Measurements from ENCODE around the gene SENP1. TPM values are rescaled to one million over a fixed set of nuclear protein-coding genes. Genes with fewer than 3 reads are reported as not detected.

The SENP1 gene
- total and polyA plus RNA-seq, 2 of the 4 experiments (the other 2 are of a cell fraction), result 7.2 to 25.3 TPM

DNA sequence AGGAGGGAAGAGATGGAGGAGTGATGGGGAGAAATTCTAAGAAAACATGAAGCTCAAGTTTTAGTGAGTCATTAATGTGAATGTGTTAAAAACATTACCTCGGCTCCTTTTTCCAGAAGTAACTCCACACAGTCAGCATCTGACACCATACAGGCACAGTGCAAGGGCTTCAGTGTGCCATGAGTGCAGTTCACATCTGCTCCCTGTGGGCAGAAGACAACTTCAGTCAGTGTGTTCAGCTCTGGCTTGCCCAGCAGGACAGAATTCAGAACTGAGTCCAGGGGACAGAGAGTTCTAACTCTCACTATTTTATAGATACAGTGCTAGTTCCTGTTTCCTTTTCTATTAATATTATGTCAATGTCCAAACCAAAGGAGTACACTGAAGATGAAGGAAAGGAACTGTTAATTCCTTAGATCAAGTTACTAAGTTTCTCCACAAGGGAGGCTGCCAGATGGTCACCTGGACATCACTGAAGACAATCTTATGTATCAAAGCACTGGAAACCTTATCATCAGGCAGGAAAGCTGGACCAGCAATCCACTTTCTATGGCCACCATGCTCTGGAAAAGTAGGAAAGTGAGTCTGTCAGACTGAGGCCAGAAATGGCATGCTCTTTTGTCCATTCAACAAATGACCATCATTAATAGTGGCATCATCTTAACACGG lies 45.4 kb upstream of the SENP1 start:
- Histone ChIP-seq H2AFZ (replicated peaks; ENCODE audit: low read length, poor library complexity) (no peak overlapping the region), H3K4me1 (ENCODE audit: control insufficient read depth, insufficient read depth, low read length) (no peaks in the 10 kb centered on the region), H2AK5ac (ENCODE audit: low read depth, low read length) (no peak overlapping the region), H2BK120ac (ENCODE audit: low read depth, low read length) (no peak overlapping the region), H4K20me1 (ENCODE audit: insufficient read depth, low read length) (no peaks in the 10 kb centered on the region), H3K27ac (ENCODE audit: insufficient read depth, low read length) (no peak overlapping the region), H3K56ac (ENCODE audit: extremely low read depth, insufficient read depth, low read length) (no peak overlapping the region), H2BK20ac (ENCODE audit: low read depth, low read length) (no peak overlapping the region), H3K4ac (ENCODE audit: low read depth, low read length) (no peak overlapping the region), H3K36me3 (ENCODE audit: control insufficient read depth, insufficient read depth, low read length) (peaks cover 32% of the 10 kb centered on the region), H3K27me3 (ENCODE audit: control insufficient read depth, insufficient read depth, low read length) (no peaks in the 10 kb centered on the region), H2BK5ac (ENCODE audit: low read depth, low read length, poor library complexity, severe bottlenecking) (no peak overlapping the region), H3K9me1 (ENCODE audit: insufficient read depth, low read length) (no peaks in the 10 kb centered on the region), H2BK15ac (ENCODE audit: low read depth, low read length) (no peak overlapping the region), H3K18ac (ENCODE audit: low read depth, low read length) (no peak overlapping the region), H4K5ac (ENCODE audit: low read depth, low read length) (no peak overlapping the region), H3K14ac (replicated peaks; ENCODE audit: low read depth, low read length) (no peak overlapping the region), H3K79me1 (ENCODE audit: low read depth in 1 of 2, low read length in 2 of 2) (peaks cover under 1 to 20% of the 10 kb centered on the region in 2 experiments; a peak in 3 of 4 replicates), H3K4me2 (ENCODE audit: low read depth, low read length) (no peak overlapping the region), H3K9ac (ENCODE audit: low read depth, low read length) (no peak overlapping the region), H3K4me3 (ENCODE audit: insufficient read depth, low read depth, low read length) (no peak overlapping the region), H4K91ac (ENCODE audit: insufficient read depth, low read depth, low read length) (no peak overlapping the region), H4K8ac (ENCODE audit: low read depth in 2 of 2, low read length in 2 of 2) (no peak overlapping the region), H3K9me3 (ENCODE audit: control insufficient read depth, insufficient read depth, low read length) (no peaks in the 10 kb centered on the region), H2AK9ac (replicated peaks; ENCODE audit: low read depth, low read length, poor library complexity) (no peak overlapping the region), H3K23ac (ENCODE audit: low read depth, low read length) (no peak overlapping the region)
- ChIA-PET POLR2A (ENCODE audit: unreplicated experiment) (no interaction called here), CTCF (no interaction called here)
- intact Hi-C loops (cut with micrococcal nuclease) (no loop called here), dilution Hi-C loops (cut with HindIII; ENCODE audit: low sequenced_read_pairs, unreplicated experiment) (no loop called here), in situ Hi-C loops (cut with MboI; ENCODE audit: low sequenced_read_pairs) (no loop called here)
- 80% methylated on average over 1 of the region's 2 CpGs; no CpG with 5 or more reads in 1 of the 2 experiments for WGBS, 2 experiments (ENCODE audit: extremely low coverage in 2 of 2, insufficient read length in 1 of 2)
- ATAC-seq (ENCODE audit: low read depth) (no peak), DNase-seq (no peak)
- TF ChIP-seq POLR2A (IDR thresholded peaks at IDR 0.05; ENCODE audit: low read depth, low read length) (no peak), CHD1 (IDR thresholded peaks at IDR 0.05; ENCODE audit: low read depth, low read length) (no peak), MAZ (IDR thresholded peaks at IDR 0.05; ENCODE audit: borderline replicate concordance, low read depth, low read length) (no peak), SMC3 (IDR thresholded peaks at IDR 0.05; ENCODE audit: low read depth, low read length) (no peak), NFE2L2 (IDR thresholded peaks at IDR 0.05; ENCODE audit: low read depth, low read length) (no peak), RAD21 (IDR thresholded peaks at IDR 0.05; ENCODE audit: low read length) (no peak), RFX5 (IDR thresholded peaks at IDR 0.05; ENCODE audit: low read depth, low read length) (no peak), RCOR1 (IDR thresholded peaks at IDR 0.05; ENCODE audit: insufficient replicate concordance, low read length) (no peak), BHLHE40 (IDR thresholded peaks at IDR 0.05; ENCODE audit: low read depth, low read length) (no peak), MAFK (IDR thresholded peaks at IDR 0.05; ENCODE audit: low read depth, low read length) (no peak), CEBPB (IDR thresholded peaks at IDR 0.05; ENCODE audit: low read depth, low read length) (no peak), MXI1 (IDR thresholded peaks at IDR 0.05; ENCODE audit: borderline replicate concordance, low read depth, low read length) (no peak), FOS (IDR thresholded peaks at IDR 0.05; ENCODE audit: low read depth, low read length) (no peak)
- TF ChIP-seq, protein P1, sequence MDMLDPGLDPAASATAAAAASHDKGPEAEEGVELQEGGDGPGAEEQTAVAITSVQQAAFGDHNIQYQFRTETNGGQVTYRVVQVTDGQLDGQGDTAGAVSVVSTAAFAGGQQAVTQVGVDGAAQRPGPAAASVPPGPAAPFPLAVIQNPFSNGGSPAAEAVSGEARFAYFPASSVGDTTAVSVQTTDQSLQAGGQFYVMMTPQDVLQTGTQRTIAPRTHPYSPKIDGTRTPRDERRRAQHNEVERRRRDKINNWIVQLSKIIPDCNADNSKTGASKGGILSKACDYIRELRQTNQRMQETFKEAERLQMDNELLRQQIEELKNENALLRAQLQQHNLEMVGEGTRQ (IDR thresholded peaks at IDR 0.05; ENCODE audit: low read depth, low read length), result no peak
- TF ChIP-seq, protein P2, sequence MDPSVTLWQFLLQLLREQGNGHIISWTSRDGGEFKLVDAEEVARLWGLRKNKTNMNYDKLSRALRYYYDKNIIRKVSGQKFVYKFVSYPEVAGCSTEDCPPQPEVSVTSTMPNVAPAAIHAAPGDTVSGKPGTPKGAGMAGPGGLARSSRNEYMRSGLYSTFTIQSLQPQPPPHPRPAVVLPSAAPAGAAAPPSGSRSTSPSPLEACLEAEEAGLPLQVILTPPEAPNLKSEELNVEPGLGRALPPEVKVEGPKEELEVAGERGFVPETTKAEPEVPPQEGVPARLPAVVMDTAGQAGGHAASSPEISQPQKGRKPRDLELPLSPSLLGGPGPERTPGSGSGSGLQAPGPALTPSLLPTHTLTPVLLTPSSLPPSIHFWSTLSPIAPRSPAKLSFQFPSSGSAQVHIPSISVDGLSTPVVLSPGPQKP (IDR thresholded peaks at IDR 0.05; ENCODE audit: borderline replicate concordance, low read depth, low read length), result no peak
- TF ChIP-seq, protein P3, sequence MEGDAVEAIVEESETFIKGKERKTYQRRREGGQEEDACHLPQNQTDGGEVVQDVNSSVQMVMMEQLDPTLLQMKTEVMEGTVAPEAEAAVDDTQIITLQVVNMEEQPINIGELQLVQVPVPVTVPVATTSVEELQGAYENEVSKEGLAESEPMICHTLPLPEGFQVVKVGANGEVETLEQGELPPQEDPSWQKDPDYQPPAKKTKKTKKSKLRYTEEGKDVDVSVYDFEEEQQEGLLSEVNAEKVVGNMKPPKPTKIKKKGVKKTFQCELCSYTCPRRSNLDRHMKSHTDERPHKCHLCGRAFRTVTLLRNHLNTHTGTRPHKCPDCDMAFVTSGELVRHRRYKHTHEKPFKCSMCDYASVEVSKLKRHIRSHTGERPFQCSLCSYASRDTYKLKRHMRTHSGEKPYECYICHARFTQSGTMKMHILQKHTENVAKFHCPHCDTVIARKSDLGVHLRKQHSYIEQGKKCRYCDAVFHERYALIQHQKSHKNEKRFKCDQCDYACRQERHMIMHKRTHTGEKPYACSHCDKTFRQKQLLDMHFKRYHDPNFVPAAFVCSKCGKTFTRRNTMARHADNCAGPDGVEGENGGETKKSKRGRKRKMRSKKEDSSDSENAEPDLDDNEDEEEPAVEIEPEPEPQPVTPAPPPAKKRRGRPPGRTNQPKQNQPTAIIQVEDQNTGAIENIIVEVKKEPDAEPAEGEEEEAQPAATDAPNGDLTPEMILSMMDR (conservative IDR thresholded peaks at IDR 0.05; ENCODE audit: low read depth, low read length), result no peak
- no TSS peak for BruUV-seq (replicated peaks)

Data from IMR-90 (cell line).